H9 (cell line): ENCODE data around the gene ASB7. TPM values are rescaled to one million over a fixed set of nuclear protein-coding genes. Genes with fewer than 3 reads are reported as not detected.

Source experiments
- DNase-seq: peaks from one replicate; pipeline ENCODE4 v3.0.0-alpha.2; 2017
- H2AFZ ChIP-seq: one replicate; pipeline ENCODE4 v1.6.1; 2013; ENCODE audit warnings: mild to moderate bottlenecking, low read length, control low read depth, moderate library complexity
- H2AK5ac ChIP-seq: 2 replicates; pipeline ENCODE4 v1.6.1; 2013; ENCODE audit warnings: low read length, control low read depth, mixed read lengths; ENCODE audit not compliant: insufficient read length
- H2BK120ac ChIP-seq: one replicate; pipeline ENCODE4 v1.6.1; 2013; ENCODE audit warnings: low read depth, mild to moderate bottlenecking, low read length, control low read depth, inconsistent platforms; ENCODE audit not compliant: poor library complexity, severe bottlenecking
- H2BK12ac ChIP-seq: 2 replicates; pipeline ENCODE4 v1.6.1; 2013; ENCODE audit warnings: low read length, control low read depth, mixed read lengths, low read depth; ENCODE audit not compliant: insufficient read length
- H2BK15ac ChIP-seq: 2 replicates; pipeline ENCODE4 v1.6.1; 2013; ENCODE audit warnings: low read depth, low read length, control low read depth
- H2BK20ac ChIP-seq: one replicate; pipeline ENCODE4 v1.6.1; 2013; ENCODE audit warnings: low read depth, mild to moderate bottlenecking, low read length, control low read depth, inconsistent platforms; ENCODE audit not compliant: poor library complexity, severe bottlenecking
- H2BK5ac ChIP-seq: 2 replicates; pipeline ENCODE4 v1.6.1; 2013; ENCODE audit warnings: low read length, control low read depth, mixed read lengths; ENCODE audit not compliant: insufficient read length
- H3K14ac ChIP-seq: 2 replicates; pipeline ENCODE4 v1.6.1; 2013; ENCODE audit warnings: low read length, control low read depth; ENCODE audit not compliant: insufficient read depth
- H3K18ac ChIP-seq: 2 replicates; pipeline ENCODE4 v1.6.1; 2013; ENCODE audit warnings: low read depth, mild to moderate bottlenecking, mixed read lengths, low read length, control low read depth; ENCODE audit not compliant: insufficient read length
- H3K23ac ChIP-seq: 2 replicates; pipeline ENCODE4 v1.6.1; 2013; ENCODE audit warnings: low read length, control low read depth, mixed read lengths, low read depth; ENCODE audit not compliant: insufficient read length
- H3K23me2 ChIP-seq: 2 replicates; pipeline ENCODE4 v1.6.1; 2013; ENCODE audit warnings: low read depth, mild to moderate bottlenecking, mixed read lengths, low read length, control low read depth; ENCODE audit not compliant: insufficient read length, poor library complexity, severe bottlenecking
- H3K27ac ChIP-seq: 2 replicates; pipeline ENCODE4 v1.5.1; 2013; ENCODE audit warnings: low read length, control low read depth, mixed read lengths, low read depth; ENCODE audit not compliant: insufficient read length
- H3K27me3 ChIP-seq: 2 replicates; pipeline ENCODE4 v1.6.1; 2013; ENCODE audit warnings: low read length, control low read depth, inconsistent platforms; ENCODE audit not compliant: insufficient read depth
- H3K4ac ChIP-seq: 2 replicates; pipeline ENCODE4 v1.6.1; 2013; ENCODE audit warnings: low read depth, mild to moderate bottlenecking, control low read depth, inconsistent platforms, low read length, moderate library complexity
- H3K4me1 ChIP-seq: 2 replicates; pipeline ENCODE4 v1.6.1; 2013; ENCODE audit warnings: low read length, control low read depth, inconsistent platforms; ENCODE audit not compliant: insufficient read depth
- H3K4me2 ChIP-seq: 2 replicates; pipeline ENCODE4 v1.6.1; 2013; ENCODE audit warnings: low read length, control low read depth, mixed read lengths; ENCODE audit not compliant: insufficient read length, insufficient read depth
- H3K56ac ChIP-seq: 2 replicates; pipeline ENCODE4 v1.6.1; 2013; ENCODE audit warnings: low read depth, mild to moderate bottlenecking, mixed read lengths, low read length, control low read depth; ENCODE audit not compliant: insufficient read length
- H3K79me1 ChIP-seq: 2 replicates; pipeline ENCODE4 v1.6.1; 2013; ENCODE audit warnings: low read depth, mild to moderate bottlenecking, moderate library complexity, low read length, control low read depth, inconsistent platforms; ENCODE audit not compliant: insufficient read depth, poor library complexity, severe bottlenecking
- H3K79me2 ChIP-seq: 2 replicates; pipeline ENCODE4 v1.6.1; 2013; ENCODE audit warnings: low read length, control low read depth, inconsistent platforms; ENCODE audit not compliant: insufficient read depth
- H3K9ac ChIP-seq: 2 replicates; pipeline ENCODE4 v1.6.1; 2013; ENCODE audit warnings: low read length, control low read depth, mixed read lengths; ENCODE audit not compliant: insufficient read length; ENCODE audit errors: extremely low read depth
- H3K9me3 ChIP-seq: one replicate; pipeline ENCODE4 v1.6.1; 2013; ENCODE audit warnings: low read depth, low read length, inconsistent platforms; ENCODE audit not compliant: control insufficient read depth
- H3T11ph ChIP-seq: one replicate; pipeline ENCODE4 v1.6.1; 2013; ENCODE audit warnings: mild to moderate bottlenecking, low read length, control low read depth, inconsistent platforms
- H4K20me1 ChIP-seq: one replicate; pipeline ENCODE4 v1.6.1; 2013; ENCODE audit not compliant: control insufficient read depth, insufficient read length, insufficient read depth
- H4K5ac ChIP-seq: 2 replicates; pipeline ENCODE4 v1.6.1; 2013; ENCODE audit warnings: low read depth, mild to moderate bottlenecking, mixed read lengths, low read length, control low read depth; ENCODE audit not compliant: insufficient read length
- H4K8ac ChIP-seq: replicated peaks from 2 replicates; pipeline ENCODE4 v1.6.1; 2013; ENCODE audit warnings: low read length, control low read depth, mixed read lengths, low read depth; ENCODE audit not compliant: insufficient read length
- H4K91ac ChIP-seq: 2 replicates; pipeline ENCODE4 v1.6.1; 2013; ENCODE audit warnings: low read depth, mild to moderate bottlenecking, moderate library complexity, mixed read lengths, low read length, control low read depth; ENCODE audit not compliant: insufficient read length
- H3K27ac Mint-ChIP-seq, 3 experiments: 2 replicates in 2 of 3; 3 replicates in 1 of 3; pipeline ENCODE4 v1.8.0; 2020 to 2021; ENCODE audit warnings: mixed read lengths in 3 of 3, mild to moderate bottlenecking in 1 of 3, moderate library complexity in 1 of 3
- H3K27me3 Mint-ChIP-seq: 2 replicates; pipeline ENCODE4 v1.8.0; 2021; ENCODE audit warnings: low read depth, mild to moderate bottlenecking, moderate library complexity, mixed read lengths
- H3K36me3 Mint-ChIP-seq, 3 experiments: 2 replicates in 2 of 3; 3 replicates in 1 of 3; pipeline ENCODE4 v1.8.0; 2020 to 2021; ENCODE audit warnings: low read depth in 3 of 3, mixed read lengths in 3 of 3; ENCODE audit not compliant: insufficient read depth in 1 of 3
- H3K4me1 Mint-ChIP-seq, 2 experiments: 2 replicates each; pipeline ENCODE4 v1.8.0; 2020; ENCODE audit warnings: mixed read lengths in 2 of 2
- H3K4me3 Mint-ChIP-seq, 2 experiments: 2 replicates in 1 of 2; 3 replicates in 1 of 2; pipeline ENCODE4 v1.8.0; 2020 to 2021; ENCODE audit warnings: mild to moderate bottlenecking in 2 of 2, mixed read lengths in 2 of 2, moderate library complexity in 1 of 2
- H3K9me3 Mint-ChIP-seq, 2 experiments: 2 replicates in 1 of 2; 3 replicates in 1 of 2; pipeline ENCODE4 v1.8.0; 2020; ENCODE audit warnings: mild to moderate bottlenecking in 2 of 2, mixed read lengths in 2 of 2, moderate library complexity in 1 of 2
- CTCF ChIP-seq: fragments of 200-600 bp; sonication (generic); conservative IDR thresholded peaks from 3 replicates; pipeline ENCODE4 v1.8.0; 2021; ENCODE audit warnings: antibody characterized with exemption, mild to moderate bottlenecking
- WGBS: extraction: QIAGEN DNeasy Blood & Tissue Kit; methylation state at CpG from one replicate; pipeline ENCODE4 v1.1.7; 2013; ENCODE audit warnings: missing lambda C conversion rate, low lambda C conversion rate, mixed read lengths; ENCODE audit not compliant: insufficient read length; ENCODE audit errors: extremely low coverage; 5-methylcytosine and 5-hydroxymethylcytosine counted together
- total RNA-seq: library from RNA; stranded (reverse); gene quantifications from 2 replicates; pipeline ENCODE4 v1.2.1, GENCODE V29; 2021

ASB7 gene
- total RNA-seq, 1 experiment from 2014 or later: 12.8 TPM

- H2AK5ac ChIP-seq: no peak overlapping the region
- H3K9me3 ChIP-seq: no peaks in the 10 kb centered on the region
- TF ChIP-seq CTCF: no peak
Measured at GRCh38 chr15:100692246-100692645, 89.9 kb downstream of the ASB7 start.

More at GRCh38 chr15:100692246-100692645, 89.9 kb downstream of the ASB7 start:
- H3K14ac ChIP-seq: no peak overlapping the region
- no peak overlapping the region for H2BK5ac ChIP-seq
- no CpG with 5 or more reads among the region's 3 CpGs for WGBS
- H3K4ac ChIP-seq: no peak overlapping the region
- Mint-ChIP-seq H3K4me1 (peaks cover 3 to 6% of the 10 kb centered on the region in 2 experiments; a peak in 2 of 4 replicates), H3K27me3 (peaks cover 10% of the 10 kb centered on the region), H3K9me3 (peaks cover 0 to 2% of the 10 kb centered on the region in 2 experiments; a peak in 2 of 5 replicates), H3K4me3 (no peak overlapping the region), H3K36me3 (no peaks in the 10 kb centered on the region), H3K27ac (0 out of 7 replicates have a peak overlapping the region, but pooled peaks of 1 of the 3 experiments have one; percentile 52)
- H2BK12ac ChIP-seq: no peak overlapping the region
- H3K9ac ChIP-seq: no peak overlapping the region
- H3K4me1 ChIP-seq: no peaks in the 10 kb centered on the region
- no peaks in the 10 kb centered on the region for H4K20me1 ChIP-seq
- H3K79me1 ChIP-seq: no peaks in the 10 kb centered on the region
- no peak overlapping the region for H2AFZ ChIP-seq
- H3K27me3 ChIP-seq: no peaks in the 10 kb centered on the region
- no peak overlapping the region for H3K23ac ChIP-seq
- peak; percentile 5 for DNase-seq
- H4K8ac ChIP-seq: no peak overlapping the region
- no peaks in the 10 kb centered on the region for H3K23me2 ChIP-seq
- no peak overlapping the region for H2BK120ac ChIP-seq
- no peak overlapping the region for H2BK15ac ChIP-seq
- no peak overlapping the region for H3T11ph ChIP-seq
- no peak overlapping the region for H2BK20ac ChIP-seq
- H3K27ac ChIP-seq: no peak overlapping the region
- no peak overlapping the region for H4K91ac ChIP-seq
- no peak overlapping the region for H4K5ac ChIP-seq
- no peak overlapping the region for H3K56ac ChIP-seq
- H3K4me2 ChIP-seq: no peak overlapping the region
- no peaks in the 10 kb centered on the region for H3K79me2 ChIP-seq
- no peak overlapping the region for H3K18ac ChIP-seq
